GM12891 (cell line): ENCODE results near the gene H2AZ1. TPM values are rescaled to one million over a fixed set of nuclear protein-coding genes. Genes with fewer than 3 reads are reported as not detected.

Experiments
- DNase-seq: peaks from one replicate; pipeline ENCODE4 v3.0.0; 2011; ENCODE audit warnings: low spot score; ENCODE audit not compliant: insufficient read length
- FAIRE-seq: peaks from 2 replicates; lab custom pipeline; 2011; peaks lifted over from hg19 to GRCh38; lab: Jason Lieb, UNC
- PAX5 ChIP-seq: IDR thresholded peaks from 2 replicates; pipeline ENCODE4 v1.6.1; 2011; ENCODE audit warnings: low read length, moderate library complexity, mild to moderate bottlenecking; ENCODE audit not compliant: insufficient read depth, severe bottlenecking
- POLR2A ChIP-seq: IDR thresholded peaks from 2 replicates; pipeline ENCODE4 v1.6.1; 2011; ENCODE audit warnings: low read depth, low read length, control low read depth
- POLR2AphosphoS5 ChIP-seq: IDR thresholded peaks from 2 replicates; pipeline ENCODE4 v1.6.1; 2011; ENCODE audit warnings: low read depth, low read length, control low read depth
- POU2F2 ChIP-seq: IDR thresholded peaks from 2 replicates; pipeline ENCODE4 v1.6.1; 2011; ENCODE audit warnings: low read depth, mild to moderate bottlenecking, control low read depth, low read length, moderate library complexity
- SPI1 ChIP-seq: IDR thresholded peaks from 2 replicates; pipeline ENCODE4 v1.6.1; 2011; ENCODE audit warnings: low read depth, low read length, control low read depth
- TAF1 ChIP-seq: IDR thresholded peaks from 2 replicates; pipeline ENCODE4 v1.6.1; 2011; ENCODE audit warnings: low read depth, low read length, control low read depth
- polyA plus RNA-seq: library from polyadenylated mRNA; unstranded; fragments of >200 nt; gene quantifications from one replicate; pipeline ENCODE4 v1.2.1, GENCODE V29; 2012; ENCODE audit warnings: low read depth, missing spikeins, inconsistent platforms; ENCODE audit not compliant: missing spikeins

Gene H2AZ1
- 658 TPM for polyA plus RNA-seq

DNA sequence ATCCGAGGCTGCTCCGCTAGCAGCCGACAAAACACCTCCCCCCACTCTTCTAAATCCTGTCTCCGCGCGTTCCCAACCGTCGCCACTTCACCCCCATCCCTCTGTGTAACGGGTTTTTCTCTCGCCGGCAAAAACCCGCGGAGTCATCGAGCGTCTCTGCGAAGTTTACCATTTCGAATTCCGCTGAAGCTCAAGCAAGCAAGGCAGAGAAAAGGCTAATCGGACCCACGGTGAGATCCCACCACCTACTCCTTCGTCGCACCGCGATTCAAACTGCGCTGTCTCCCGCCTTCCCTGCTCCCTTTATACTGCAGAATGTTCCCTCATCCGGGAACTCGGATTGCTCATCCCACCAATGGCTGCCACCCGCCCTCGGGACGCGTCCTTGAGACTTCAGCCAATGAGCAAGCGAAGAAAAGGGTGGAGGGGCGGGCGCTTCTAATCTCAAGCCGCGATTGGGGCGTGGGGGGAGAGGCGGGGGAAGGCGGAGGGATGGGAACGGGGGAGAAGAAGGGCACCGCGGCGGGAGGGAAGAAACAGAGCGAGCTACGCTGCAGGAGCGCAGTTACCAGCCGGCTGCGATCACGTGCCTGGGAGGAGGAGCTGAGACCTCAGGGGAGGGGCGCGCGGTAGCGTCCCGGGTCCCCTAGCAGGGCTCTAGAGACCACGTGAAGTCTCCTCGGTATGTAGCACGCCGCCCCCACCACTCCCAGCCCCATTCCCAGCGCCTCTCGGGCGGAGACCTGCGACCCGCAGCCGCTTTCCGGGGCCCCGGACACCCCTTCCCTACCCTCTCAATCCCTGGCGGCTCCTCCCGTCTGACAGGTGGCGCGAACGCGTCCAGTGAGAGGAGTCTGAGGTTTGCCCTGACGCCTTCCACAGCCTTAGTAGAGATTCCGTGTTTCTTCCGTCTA lies at the start of gene H2AZ1:
Gene H2AZ1, minus strand, starts transcription at position 277 of the 914 bp plus-strand sequence. Its CDS starts 105 bp downstream, at position 172.
- peak; percentile 92 for FAIRE-seq
- peak; percentile 88 for DNase-seq
- peak; percentile 96 for TF ChIP-seq TAF1
- TF ChIP-seq SPI1, result 0 out of 2 replicates have a peak, but pooled peaks have one; percentile 2
- no peak for TF ChIP-seq PAX5
- TF ChIP-seq POLR2AphosphoS5, result peak; percentile 99
- peak; percentile 96 for TF ChIP-seq POU2F2
- TF ChIP-seq POLR2A, result peak; percentile 100

DNA sequence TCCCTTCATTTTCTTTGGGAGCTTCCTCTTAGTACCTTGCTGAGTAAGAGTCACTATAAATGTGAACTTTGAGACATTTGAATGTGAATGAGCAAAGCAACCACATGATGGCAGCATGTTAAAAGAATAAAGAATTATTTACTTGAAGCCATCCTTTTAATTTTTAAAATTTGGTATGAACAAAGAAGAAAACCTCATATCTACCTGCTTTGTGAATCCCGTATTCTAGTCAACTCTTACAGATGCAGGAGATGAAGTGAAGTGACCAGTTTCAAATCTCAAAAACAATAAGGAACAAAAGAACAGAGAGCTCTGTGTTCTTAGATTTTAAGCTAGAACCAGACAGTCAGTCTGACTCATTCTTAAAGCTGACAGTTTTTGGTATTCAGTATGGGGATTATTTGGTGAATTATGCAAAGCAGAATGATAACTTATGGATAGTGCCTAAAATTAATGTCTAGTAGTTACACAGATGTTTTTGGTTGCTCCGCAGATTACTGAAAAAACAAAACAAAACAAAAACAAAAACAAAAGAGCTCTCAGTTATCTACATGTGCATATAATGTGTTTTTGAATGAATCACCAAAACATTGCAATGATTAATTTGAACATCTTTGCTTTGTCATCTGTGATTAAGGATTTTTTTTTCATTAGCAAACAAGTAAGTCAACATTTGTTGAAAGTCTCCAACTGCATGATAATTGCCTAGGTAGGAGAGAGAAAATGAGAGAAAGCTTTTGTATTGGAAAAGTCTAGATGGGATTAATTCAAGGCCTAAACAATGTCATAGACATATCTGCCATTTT lies 48.2 kb upstream of the H2AZ1 start:
- no peak for FAIRE-seq
- TF ChIP-seq SPI1 (no peak), POLR2A (no peak), TAF1 (no peak), PAX5 (no peak), POLR2AphosphoS5 (no peak), POU2F2 (no peak)
- DNase-seq, result no peak

DNA sequence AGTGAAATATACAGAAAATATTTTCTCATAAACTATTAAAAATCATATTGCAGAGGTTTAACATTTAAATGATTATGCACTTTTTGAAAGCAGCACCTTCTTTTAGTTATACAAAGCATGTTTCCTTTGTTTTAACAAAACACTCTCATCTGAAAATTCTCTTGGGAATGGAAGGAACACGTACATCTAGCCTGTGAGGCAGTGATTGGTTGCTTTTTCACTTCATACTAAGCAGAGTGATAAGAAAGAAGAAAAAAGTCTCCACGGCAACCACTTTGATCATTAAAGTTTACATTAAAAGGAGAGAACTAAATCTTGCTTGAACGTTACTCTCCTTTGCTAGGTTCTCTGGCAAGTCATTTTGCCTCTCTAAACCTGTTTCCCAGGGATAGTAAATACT lies 41.7 kb upstream of the H2AZ1 start:
- FAIRE-seq (no peak), DNase-seq (no peak)
- TF ChIP-seq POU2F2 (no peak), POLR2A (no peak), POLR2AphosphoS5 (no peak), SPI1 (no peak), PAX5 (no peak), TAF1 (no peak)

DNA sequence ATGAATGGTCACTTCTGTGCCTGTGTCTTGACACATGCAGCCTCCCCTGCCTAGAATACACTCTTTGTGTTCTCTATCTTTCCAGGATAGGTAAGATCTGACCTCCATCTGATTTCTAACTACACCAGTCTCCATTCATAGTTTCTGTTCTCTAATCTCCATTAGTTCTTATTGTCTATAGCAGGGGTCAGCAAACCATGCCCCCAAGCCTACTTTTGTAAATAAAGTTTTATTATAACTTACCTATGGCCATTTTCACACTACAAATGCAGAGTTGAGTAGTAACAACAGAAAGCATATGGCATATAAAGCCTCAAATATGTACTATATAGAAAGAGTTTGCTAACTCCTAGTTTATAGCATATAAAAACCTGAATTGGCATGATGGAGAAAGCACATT lies 37.6 kb upstream of the H2AZ1 start:
- TF ChIP-seq POLR2AphosphoS5, result no peak
- no peak for TF ChIP-seq POU2F2
- FAIRE-seq, result no peak
- DNase-seq, result no peak

DNA sequence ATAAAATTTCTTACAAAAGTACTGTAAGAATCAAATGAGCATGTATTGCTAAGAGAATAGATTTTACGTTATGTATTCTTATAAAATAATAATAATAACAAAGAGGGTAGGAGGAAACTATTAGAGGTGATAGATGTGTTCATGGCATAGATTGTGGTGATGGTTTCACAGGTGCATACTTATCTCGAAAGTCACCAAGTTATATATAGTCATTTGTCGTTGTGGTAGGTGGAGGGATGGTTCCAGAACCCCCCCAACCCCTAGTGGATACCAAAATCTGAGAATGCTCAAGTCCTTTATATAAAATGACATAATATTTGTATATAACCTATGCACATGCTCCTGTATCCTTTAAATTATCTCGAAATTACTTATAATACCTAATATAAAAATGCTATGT lies 36.7 kb upstream of the H2AZ1 start:
- DNase-seq, result no peak
- FAIRE-seq, result no peak
- TF ChIP-seq TAF1, result no peak
- no peak for TF ChIP-seq POLR2AphosphoS5
- no peak for TF ChIP-seq POU2F2
- TF ChIP-seq SPI1, result no peak
- no peak for TF ChIP-seq PAX5
- no peak for TF ChIP-seq POLR2A

DNA sequence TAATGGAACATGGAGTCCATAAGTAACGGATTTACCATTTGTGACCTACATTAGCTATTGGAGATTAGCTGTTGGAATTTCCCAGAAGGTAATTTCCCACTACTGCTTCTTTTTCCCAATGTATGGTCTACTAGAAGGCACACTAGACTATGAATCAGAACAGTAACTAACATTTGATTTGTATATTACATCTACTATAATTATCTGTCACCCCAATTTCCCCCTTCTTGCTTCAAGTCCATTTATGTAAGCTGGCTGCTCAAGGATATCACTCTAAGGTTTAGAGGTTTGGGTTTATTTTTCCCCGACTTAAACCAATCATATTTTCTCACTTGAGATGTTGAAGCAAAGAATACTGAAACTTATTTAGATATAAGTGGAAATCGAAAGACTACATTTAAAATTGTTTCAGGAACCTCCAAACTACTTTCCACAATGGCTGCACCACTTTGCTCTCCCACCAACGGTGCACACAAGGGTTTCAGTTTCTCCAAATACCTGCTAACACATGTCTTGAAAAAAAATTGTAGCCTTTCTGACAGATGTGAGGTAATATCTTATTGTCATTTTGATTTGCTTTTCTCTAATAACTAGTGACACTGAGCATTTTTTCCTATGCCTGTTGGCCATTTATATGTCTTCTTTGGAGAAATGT lies 33.3 kb upstream of the H2AZ1 start:
- DNase-seq (no peak), FAIRE-seq (no peak)
- TF ChIP-seq POLR2AphosphoS5 (no peak), POLR2A (no peak), SPI1 (no peak), PAX5 (no peak), POU2F2 (no peak), TAF1 (no peak)

DNA sequence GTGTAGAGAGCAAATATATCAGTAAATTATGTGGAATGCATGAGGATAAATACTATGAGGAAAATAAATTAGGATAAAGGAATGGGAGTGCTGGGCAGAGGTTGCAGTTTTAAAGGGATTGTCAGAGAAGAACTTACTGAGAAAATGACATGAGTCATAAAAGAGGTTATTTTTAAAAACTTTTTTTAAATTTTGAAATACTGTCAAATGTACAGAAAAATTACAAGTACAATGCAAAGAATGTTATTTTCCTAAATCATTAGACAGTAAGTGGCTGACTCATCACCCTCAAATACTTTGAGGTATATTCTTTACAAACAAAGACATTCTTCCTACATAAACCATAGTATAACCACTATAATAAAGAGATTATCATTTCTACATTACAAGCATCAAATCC lies 29.8 kb upstream of the H2AZ1 start:
- DNase-seq (no peak), FAIRE-seq (no peak)

DNA sequence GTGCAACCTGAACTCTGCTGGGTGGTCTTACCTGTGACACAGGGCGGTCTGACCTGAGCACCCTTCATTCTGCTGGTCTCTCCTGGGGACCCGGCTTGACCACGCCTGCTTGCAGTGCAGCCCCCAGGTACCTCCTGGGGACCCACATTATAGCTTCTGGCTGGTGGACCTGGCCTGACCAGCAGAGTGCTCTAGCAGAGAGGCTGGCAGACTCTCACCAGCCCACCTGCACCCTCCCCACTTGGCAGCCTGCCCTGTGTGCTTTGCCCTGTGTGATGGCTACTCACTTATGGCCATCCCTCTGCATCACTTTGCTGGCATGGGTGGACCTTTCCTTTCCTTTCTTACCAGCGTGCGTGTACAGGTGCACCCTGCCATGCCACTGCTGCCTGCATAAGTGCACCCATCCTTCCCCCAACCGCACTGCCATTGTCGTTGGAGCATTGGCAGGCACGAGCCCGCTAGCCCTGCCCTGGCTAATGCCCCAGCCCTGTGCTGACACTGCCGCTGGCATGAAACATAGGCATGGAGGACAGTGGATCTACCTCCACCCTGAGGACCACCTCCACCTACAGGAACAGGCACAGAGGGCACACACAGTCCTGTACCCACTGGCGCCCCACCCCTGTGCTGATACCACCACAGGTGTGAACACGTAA lies 21.5 kb upstream of the H2AZ1 start:
- FAIRE-seq (no peak), DNase-seq (no peak)
- TF ChIP-seq TAF1, result no peak
- TF ChIP-seq POLR2AphosphoS5, result no peak
- TF ChIP-seq PAX5, result no peak
- no peak for TF ChIP-seq SPI1
- TF ChIP-seq POLR2A, result no peak
- no peak for TF ChIP-seq POU2F2

More for the DNA sequence above, 29.8 kb upstream of the H2AZ1 start:
- TF ChIP-seq PAX5 (no peak), SPI1 (no peak), POLR2AphosphoS5 (no peak), POU2F2 (no peak), TAF1 (no peak), POLR2A (no peak)

DNA sequence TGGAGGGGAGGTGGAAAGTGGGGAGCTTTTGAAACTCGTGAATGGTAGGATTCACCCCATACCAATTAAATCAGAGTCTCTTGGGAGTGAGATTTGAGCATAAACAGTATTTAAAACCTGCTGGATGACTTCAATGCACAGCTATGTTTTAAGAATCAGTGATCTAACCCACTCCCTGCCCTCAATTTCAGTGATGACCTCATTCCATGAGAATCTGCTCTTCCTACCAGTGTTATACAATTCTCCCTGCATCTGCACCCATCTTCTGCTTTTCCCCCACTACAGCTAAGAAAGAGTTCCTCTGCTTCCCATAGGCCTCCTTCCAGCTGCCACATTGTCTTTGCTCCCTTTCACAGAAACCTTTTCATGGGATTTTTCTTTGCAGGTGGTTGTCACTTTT lies 18.3 kb upstream of the H2AZ1 start:
- TF ChIP-seq POLR2A (no peak), PAX5 (no peak), POU2F2 (no peak), TAF1 (no peak), POLR2AphosphoS5 (no peak), SPI1 (no peak)
- FAIRE-seq (no peak), DNase-seq (no peak)

DNA sequence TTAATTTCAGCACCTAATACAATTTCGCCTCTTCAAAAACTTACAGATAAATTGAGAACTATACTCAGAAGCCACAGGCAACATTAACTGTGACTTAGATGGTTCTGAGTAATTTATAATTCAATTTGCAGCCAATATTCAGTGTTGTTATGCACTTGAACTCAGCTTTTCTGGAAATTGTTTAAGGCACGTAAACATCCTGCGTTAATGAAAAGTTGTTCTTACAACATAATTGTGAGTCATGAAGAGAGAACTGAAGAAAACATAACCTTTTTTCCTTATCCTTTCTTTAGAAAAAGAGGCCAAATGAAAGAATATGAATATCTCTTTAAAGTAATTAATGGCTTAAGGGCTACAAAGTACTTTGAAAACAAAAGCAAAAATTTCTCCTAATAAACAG lies 16.6 kb upstream of the H2AZ1 start:
- DNase-seq (no peak), FAIRE-seq (no peak)
- TF ChIP-seq POLR2A (no peak), POU2F2 (no peak), PAX5 (no peak), POLR2AphosphoS5 (no peak), SPI1 (no peak), TAF1 (no peak)
